ENCODE measurements around the gene TBC1D1.

DNA sequence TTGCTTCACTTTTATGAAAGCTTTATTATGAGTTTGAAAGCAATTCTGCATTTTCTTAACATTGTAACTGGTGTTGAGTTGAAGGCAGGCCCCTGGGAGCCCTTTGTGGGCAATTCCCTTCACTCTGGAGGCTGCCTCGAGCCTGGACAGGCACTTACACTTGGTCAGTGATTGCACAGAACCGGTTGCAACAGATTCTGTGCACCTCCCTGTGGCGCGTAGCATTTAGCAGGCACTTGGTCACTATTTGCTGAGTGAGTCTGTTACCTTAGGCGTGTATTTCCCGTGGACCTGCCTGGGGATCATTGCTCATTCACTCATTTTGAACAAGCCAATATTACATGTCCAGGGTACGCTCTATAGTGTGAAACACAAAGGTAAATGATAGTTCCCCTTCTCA, 149.7 kb downstream of the TBC1D1 start:
- TF ChIP-seq RAD21 (conservative IDR thresholded peaks at IDR 0.05) (no peak), POLR2AphosphoS5 (IDR thresholded peaks at IDR 0.05) (no peak), CTCF (IDR thresholded peaks at IDR 0.05; ENCODE audit: poor library complexity, severe bottlenecking) (no peak), MXI1 (conservative IDR thresholded peaks at IDR 0.05; ENCODE audit: poor library complexity, severe bottlenecking) (no peak)
- TF ChIP-seq, protein P1, sequence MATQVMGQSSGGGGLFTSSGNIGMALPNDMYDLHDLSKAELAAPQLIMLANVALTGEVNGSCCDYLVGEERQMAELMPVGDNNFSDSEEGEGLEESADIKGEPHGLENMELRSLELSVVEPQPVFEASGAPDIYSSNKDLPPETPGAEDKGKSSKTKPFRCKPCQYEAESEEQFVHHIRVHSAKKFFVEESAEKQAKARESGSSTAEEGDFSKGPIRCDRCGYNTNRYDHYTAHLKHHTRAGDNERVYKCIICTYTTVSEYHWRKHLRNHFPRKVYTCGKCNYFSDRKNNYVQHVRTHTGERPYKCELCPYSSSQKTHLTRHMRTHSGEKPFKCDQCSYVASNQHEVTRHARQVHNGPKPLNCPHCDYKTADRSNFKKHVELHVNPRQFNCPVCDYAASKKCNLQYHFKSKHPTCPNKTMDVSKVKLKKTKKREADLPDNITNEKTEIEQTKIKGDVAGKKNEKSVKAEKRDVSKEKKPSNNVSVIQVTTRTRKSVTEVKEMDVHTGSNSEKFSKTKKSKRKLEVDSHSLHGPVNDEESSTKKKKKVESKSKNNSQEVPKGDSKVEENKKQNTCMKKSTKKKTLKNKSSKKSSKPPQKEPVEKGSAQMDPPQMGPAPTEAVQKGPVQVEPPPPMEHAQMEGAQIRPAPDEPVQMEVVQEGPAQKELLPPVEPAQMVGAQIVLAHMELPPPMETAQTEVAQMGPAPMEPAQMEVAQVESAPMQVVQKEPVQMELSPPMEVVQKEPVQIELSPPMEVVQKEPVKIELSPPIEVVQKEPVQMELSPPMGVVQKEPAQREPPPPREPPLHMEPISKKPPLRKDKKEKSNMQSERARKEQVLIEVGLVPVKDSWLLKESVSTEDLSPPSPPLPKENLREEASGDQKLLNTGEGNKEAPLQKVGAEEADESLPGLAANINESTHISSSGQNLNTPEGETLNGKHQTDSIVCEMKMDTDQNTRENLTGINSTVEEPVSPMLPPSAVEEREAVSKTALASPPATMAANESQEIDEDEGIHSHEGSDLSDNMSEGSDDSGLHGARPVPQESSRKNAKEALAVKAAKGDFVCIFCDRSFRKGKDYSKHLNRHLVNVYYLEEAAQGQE (IDR thresholded peaks at IDR 0.05; ENCODE audit: borderline replicate concordance), result no peak

Data from neural cell (in vitro differentiated cells).